ENCODE measurements around the gene ATP7B.
"Not testable (repeated sequence)": the region's sequence is repeated elsewhere in the genome, so short reads cannot be mapped to it uniquely, and the experiment has no call there.

Gene ATP7B

GRCh38 chr13:51920267-51920666 lies 91.0 kb downstream of the ATP7B start:
- no peak for DNase-seq

DNA sequence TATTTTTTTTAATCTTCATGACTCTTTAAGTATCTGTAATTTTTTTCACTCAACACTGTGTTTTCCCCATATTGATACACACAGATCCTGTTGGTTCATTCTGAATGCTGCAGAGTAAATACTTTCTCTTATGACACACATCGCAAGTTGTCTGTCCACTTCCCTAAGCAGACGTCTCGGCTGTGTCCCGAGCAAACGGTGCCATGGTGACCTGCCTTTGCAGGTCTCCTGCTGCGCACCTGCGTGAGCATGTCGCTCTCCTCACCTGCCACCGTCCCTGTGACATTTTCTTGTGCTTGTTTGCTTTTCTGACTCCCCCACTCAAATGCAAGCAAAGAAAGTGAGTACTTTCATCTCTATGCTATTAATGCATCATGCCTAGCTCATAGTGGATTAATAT lies 91.7 kb downstream of the ATP7B start:
- no peak for DNase-seq

- DNase-seq, result no peak
Observed at GRCh38 chr13:51916962-51917361, 94.3 kb downstream of the ATP7B start.

GRCh38 chr13:51916051-51916818 lies 95.0 kb downstream of the ATP7B start:
- no peak for DNase-seq

DNA sequence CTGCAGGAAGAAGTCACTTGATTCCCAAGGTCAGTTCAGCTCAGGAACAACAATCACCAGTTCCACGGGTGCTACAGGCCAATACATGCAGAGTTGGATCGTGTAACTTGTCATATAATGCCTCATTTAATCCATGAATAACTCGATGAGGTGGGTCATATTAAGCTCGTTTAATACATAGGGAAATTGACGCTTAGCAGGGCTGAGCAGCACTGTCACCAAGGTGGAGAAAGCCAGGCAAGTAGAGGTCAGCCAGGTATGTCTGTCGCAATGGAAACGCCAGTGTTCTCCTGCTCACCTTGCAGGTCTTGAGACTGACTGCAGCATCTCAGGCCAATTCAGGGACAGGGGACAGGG lies 97.1 kb downstream of the ATP7B start:
- no peak for DNase-seq

- DNase-seq, result no peak
Observed at GRCh38 chr13:51913421-51914136, 97.7 kb downstream of the ATP7B start.

- no peak for DNase-seq
Observed at GRCh38 chr13:51912511-51913225, 98.6 kb downstream of the ATP7B start.

GRCh38 chr13:51912091-51912490 lies 99.2 kb downstream of the ATP7B start:
- DNase-seq, result no peak

DNA sequence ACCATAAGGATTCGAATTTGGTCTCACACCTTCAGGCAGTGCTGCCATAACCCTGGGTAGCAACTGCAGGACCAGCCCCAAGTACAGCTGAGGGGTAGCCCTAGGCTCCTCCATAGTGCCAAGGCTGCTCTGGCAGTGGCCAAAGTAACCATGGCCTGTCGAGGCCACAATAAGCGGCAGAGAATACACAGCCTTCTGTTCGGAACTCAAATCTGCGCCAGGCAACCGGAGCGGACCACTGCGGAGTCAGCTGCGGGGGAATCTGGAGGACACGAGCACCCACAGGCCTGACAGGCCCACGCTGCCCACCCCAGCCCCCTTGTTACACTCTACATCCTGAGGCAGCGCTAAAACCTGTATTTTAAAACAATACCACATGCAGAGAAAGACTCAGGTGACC lies 100.7 kb downstream of the ATP7B start:
- no peak for DNase-seq

GRCh38 chr13:51909265-51909664 lies 102.0 kb downstream of the ATP7B start:
- not testable (repeated sequence) for DNase-seq

DNA sequence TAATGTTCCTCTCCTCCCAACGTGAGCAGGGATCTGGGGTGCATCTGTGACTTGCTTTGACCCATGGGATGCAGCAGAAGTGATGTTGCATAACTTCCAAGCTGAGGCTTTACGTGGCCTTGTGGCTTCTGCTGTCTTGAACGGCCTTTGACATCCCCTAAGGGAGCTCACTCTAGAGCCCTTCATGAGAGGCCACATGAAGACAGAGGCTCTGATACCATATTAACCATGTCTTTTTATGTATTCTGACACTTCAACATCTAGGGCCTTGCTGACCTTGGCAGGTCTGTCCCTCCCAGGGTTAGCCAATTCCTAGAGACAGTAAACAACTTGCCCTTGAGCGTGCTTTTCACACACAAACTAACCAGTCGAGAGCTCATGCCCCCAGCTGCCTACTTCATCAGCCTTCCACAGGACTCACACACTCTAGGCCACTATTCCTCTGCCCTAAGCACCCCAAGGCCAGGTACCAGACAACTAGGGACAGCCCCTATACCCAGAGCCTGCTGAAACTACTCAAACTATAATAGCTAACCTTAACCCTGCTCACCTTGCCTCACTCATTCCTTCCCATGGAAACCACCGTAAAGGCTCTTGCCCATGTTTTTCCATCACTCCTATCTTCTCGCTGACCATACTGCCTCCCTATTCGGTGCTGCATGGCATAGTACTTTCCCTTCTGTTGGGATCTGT lies 104.1 kb downstream of the ATP7B start:
- DNase-seq, result no peak

- DNase-seq, result no peak
Observed at GRCh38 chr13:51906581-51906980, 104.7 kb downstream of the ATP7B start.

DNA sequence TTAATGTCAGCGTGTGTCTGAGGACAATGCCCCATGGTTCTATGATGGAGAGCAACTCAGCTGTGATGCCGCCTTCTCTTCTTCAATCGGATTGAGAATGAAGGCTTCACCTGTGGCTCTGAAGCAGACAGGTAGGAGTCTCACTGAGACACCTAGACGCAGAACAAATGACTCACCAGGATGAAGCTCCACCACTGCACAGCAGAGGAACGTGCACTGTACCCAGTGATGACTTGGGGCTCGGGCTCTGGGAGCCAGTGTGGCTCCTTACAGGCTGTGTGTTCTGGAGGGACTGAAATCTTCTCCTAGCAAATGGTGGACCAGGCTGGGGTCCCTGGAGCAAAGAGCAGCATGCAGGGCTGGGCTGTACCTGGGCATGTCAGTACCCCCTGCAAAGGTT lies 105.5 kb downstream of the ATP7B start:
- DNase-seq, result no peak

DNA sequence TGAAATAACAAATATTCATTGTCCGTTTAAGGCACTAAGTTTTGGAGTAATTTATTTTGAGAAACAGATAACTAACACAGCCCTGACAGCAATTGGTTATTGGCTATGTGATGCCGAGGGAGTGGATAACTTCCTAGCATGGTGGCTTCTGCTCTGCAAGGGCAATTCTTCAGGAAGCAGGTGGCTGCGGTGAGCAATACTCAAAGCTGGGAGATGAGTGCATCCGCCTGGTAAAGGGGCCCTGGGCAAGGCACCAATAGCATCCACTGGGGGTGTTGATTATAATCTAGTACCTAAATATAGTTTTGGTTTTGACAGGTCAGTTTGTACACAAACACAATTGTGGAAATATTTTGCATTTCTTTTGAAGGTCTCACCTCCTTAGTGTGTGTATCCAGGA lies 108.5 kb downstream of the ATP7B start:
- no peak for DNase-seq

DNA sequence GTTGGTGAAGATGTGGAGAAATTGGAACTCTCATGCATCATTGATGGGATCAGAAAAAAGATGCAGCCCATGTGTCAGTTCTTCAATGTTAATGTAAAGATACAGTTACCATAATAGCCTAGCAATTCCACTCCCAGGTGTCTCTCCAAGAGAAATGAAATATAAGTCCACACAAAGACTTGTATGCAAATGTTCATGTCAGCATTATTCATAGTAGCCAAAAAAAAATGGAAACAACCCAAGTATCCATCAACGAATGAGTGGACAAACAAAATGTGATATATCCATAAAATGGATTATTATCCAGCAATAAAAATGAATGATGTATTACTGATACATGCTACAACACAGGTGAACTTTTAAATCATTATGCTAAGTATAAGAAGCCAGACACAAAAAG lies 110.8 kb downstream of the ATP7B start:
- no peak for DNase-seq

- peak; percentile 19 for DNase-seq
Observed at GRCh38 chr13:51895906-51896888, 115.1 kb downstream of the ATP7B start.

GRCh38 chr13:51894239-51894638 lies 117.0 kb downstream of the ATP7B start:
- DNase-seq, result no peak

GRCh38 chr13:51892657-51893056 lies 118.6 kb downstream of the ATP7B start:
- DNase-seq, result no peak

GRCh38 chr13:51887468-51887867 lies 123.8 kb downstream of the ATP7B start:
- DNase-seq, result no peak

GRCh38 chr13:51885651-51886050 lies 125.6 kb downstream of the ATP7B start:
- DNase-seq, result no peak

DNA sequence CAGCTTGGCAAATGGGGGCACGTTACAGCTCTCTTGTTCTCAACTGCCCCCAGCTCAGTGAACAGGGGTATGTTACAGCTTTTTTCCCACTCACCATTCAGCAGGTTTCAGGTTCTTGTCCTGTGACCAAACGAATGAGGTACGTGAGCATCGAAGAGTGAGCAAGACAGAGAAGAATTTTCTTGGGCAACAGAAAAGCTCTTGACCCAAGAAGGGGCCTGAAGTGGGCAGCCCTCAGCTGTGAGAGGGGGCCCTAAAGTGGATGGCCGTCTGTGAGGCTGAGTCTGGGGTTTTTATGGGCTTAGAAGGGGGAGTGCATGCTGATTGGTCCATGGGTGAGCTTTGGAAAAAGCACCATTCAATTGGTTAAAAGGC lies 128.0 kb downstream of the ATP7B start:
- DNase-seq, result no peak

Measured in CD4-positive, alpha-beta T cell treated with Interferon gamma for 1 hour (primary cell).